Stimulated activated CD4-positive, alpha-beta T cell treated with anti-CD3 and anti-CD28 coated beads, Interleukin-2, amount 100 ng/mL, for 4 hours (primary cell): ENCODE results near the gene SYNJ2BP.
"Not testable (repeated sequence)": the region's sequence is repeated elsewhere in the genome, so short reads cannot be mapped to it uniquely, and the experiment has no call there.

Experiments used
- DNase-seq: peaks from one replicate; pipeline ENCODE4 v3.0.0-alpha.2; 2020; ENCODE audit warnings: low read depth

SYNJ2BP gene, protein sequence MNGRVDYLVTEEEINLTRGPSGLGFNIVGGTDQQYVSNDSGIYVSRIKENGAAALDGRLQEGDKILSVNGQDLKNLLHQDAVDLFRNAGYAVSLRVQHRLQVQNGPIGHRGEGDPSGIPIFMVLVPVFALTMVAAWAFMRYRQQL

GRCh38 chr14:70416725-70417349 lies at the start of gene SYNJ2BP:
SYNJ2BP (minus strand) TSS chr14:70417090; CDS start chr14:70416963, 127 bp downstream.
- peak; percentile 56 for DNase-seq

GRCh38 chr14:70454731-70455130 lies 37.8 kb upstream of the SYNJ2BP start:
- no peak for DNase-seq

DNA sequence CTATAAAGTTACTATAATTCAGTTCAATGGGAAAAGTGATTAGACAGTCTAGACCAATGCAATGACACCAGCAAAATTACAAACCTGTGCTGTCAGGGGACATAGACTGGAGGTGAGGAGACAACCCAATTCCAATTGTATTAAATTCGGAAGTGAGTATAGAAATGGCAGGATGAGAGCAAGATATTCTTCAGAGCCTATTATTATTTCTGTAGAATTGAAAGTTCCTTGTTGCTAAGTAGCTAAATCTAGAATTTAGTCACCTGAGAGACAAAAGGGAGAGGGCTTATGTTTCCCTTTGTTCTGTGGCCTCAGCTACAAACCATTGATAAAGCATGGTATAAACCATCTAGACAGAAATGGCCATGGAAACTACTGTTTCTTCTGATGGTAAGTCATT lies 35.0 kb upstream of the SYNJ2BP start, which contains the start of gene ADAM21:
ADAM21 (plus strand) TSS at position 301 of the 400 bp plus-strand sequence. CDS start 5,326 bp downstream, outside the sequence.
- DNase-seq = no peak

- DNase-seq = no peak
Measured at GRCh38 chr14:70448633-70449340, 31.9 kb upstream of the SYNJ2BP start.

GRCh38 chr14:70442750-70443149 lies 25.9 kb upstream of the SYNJ2BP start:
- DNase-seq = no peak

DNA sequence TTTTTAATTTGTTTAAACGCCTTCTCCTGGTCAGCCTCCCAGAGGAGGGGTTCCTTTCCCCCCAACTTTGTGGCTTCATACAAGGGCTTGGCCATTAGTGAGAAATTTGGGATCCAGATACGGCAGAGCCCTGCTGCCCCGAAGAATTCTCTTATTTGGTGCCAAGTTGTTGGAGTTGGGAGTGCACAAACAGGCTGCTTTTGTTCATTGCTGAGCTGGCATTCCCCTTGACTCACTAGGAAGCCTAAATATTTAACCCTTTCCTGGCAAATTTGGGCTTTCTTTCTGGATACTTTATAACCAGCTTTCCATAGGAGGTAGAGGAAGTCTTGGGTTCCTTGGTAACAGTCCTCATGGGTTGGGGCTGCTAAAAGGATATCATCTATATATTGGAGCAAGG lies 24.8 kb upstream of the SYNJ2BP start:
- no peak for DNase-seq

- no peak for DNase-seq
Measured at GRCh38 chr14:70436867-70437266, 20.0 kb upstream of the SYNJ2BP start.

DNA sequence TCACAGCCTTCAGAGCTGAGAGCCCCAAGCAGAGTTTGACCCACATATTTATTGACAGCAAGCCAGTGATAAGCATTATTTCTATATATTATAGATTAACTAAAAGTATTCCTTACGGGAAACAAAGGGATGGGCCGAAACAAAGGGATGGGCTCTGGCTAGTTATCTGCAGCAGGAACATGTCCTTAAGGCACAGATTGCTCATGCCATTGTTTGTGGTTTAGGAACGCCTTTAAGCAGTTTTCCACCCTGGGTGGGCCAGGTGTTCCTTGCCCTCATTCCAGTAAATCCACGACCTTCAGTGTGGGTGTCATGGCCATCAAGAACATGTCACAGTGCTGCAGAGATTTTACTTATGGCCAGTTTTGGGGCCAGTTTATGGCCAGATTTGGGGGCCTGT lies 9.7 kb upstream of the SYNJ2BP start:
- not testable (repeated sequence) for DNase-seq

DNA sequence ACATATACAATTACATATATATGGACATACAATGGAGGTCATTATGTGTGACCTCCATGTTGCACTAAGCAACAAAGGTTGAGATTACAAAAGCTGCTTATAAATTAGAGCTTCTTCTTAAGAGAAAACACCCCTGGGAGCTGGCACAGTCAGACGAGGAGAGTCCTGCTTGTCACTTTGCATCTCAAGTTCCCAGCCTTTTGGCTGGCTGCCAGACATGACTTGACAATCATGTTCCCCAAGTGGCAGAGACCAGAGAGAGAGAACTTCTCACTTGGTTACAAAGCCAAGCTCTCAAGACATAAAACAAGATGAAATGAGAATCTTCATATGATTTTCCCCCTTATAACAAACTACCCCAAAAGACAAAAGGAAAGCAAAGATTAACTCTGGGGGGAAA lies 8.5 kb upstream of the SYNJ2BP start:
- no peak for DNase-seq

GRCh38 chr14:70422538-70422937 lies 5.6 kb upstream of the SYNJ2BP start:
- no peak for DNase-seq

DNA sequence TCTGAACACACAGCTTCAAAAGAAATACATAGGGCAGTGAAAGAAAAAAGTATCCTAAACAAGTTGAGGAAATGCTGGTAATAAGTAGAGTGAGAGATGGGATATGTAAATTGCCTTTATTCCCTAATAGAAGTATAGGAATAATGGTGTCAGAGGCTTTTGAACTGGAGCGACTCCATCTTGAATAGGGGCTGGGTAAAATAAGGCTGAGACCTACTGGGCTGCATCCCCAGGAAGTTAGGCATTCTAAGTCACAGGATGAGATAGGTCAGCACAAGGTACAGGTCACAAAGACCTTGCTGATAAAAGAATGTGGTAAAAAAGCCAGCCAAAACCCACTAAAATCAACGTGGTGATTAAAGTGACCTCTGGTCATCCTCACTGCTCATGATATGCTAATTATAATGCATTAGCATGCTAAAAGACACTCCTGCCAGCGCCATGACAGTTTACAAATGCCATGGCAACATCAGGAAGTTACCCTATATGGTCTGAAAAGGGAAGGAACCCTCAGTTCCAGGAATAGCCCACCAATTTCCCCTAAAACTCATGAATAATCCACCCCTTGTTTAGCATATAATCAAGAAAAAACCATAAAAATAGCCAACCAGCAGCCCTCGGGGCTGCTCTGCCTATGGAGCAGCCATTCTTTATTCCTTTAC lies 2.5 kb upstream of the SYNJ2BP start:
- not testable (repeated sequence) for DNase-seq

GRCh38 chr14:70416338-70416724 lies 559 bp downstream of the SYNJ2BP start:
- no peak for DNase-seq

GRCh38 chr14:70415788-70416187 lies 1.1 kb downstream of the SYNJ2BP start:
- no peak for DNase-seq

GRCh38 chr14:70407621-70408020 lies 9.3 kb downstream of the SYNJ2BP start:
- DNase-seq = no peak

DNA sequence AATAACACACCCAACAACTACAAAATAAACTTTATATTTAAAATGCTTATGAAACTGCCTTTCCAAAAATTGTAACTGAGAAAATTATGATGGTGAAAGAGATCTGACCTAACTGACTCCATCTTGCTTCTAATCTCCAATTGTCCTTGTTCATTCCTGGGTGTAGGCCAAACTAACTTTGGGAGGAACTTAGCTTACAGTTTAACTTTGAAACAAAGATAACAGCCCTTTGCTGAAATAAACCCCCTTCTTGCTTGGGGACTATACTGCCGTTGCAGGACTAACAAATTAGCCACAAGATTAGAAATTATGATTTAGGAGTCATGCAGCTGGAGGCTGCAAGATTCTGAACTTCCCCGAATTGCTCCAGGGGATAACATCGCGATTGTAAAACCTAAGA lies 10.7 kb downstream of the SYNJ2BP start:
- not testable (repeated sequence) for DNase-seq

DNA sequence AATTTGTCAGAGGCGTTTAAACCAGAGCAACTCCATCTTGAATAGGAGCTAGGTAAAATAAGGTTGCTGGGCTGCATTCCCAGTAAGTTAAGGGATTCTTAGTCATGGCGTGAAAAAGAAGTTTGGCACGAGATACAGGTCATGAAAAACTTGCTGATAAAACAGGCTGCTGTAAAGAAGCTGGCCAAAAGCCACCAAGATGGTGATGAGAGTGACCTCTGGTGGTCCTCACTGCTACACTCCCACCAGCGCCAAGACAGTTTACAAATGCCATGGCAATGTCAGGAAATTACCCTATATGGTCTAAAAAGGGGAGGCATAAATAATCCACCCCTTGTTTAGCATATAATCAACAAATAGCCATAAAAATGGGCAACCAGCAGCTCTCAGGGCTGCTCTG lies 13.6 kb downstream of the SYNJ2BP start:
- DNase-seq = not testable (repeated sequence)

DNA sequence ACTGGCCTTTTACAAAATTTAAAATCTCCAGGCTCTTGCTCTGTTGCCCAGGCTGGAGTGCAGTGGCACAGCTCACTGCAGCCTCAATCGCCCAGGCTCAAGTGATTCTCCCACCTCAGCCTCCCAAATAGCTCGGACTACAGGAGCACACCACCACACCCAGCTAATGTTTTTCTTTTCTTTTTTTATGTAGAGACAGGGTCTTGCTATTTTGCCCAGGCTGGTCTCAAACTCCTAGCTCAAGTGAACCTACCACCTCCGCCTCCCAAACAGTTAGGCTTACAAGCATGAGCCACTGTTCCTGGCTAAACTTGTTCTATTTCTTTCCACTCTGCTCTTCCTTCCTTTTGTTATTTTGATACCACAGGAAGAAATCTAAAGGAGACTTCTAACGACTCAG lies 15.2 kb downstream of the SYNJ2BP start:
- no peak for DNase-seq

DNA sequence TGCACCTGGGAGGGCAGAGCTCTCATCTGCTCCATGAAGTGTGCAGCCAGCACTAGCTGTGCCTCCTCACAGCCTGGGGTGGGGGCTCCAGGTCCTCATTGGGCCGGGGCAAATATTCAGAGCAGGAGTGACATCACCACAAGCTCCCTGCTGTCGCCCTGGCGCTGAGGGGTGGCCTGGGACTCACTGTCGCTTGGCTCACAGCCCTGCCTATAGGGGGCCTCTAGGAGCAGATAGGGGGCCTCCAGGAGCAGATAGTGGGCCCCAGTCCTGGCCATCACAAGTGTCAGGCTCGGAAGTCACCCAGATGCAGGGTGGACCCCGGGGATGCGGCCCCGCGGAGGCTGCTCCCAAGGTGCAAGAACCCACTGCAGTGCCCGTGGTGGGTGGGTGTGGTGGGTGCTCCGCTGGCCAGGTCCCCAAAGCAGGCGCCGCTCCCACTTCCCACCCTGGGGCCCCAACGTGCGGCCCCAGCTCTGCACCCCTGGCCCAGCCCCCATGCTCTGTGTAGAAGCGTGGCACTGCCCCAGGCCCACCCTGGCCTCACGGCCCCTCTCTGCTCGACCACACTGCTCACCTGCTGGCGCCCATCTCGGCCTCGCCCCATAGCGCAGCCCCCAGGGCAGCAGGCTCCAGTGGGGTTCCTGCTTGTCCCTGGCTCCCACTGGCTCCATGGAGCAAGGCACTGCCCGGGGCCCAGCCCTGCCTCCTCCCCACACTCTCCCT lies 18.0 kb downstream of the SYNJ2BP start:
- no peak for DNase-seq

GRCh38 chr14:70398280-70398679 lies 18.6 kb downstream of the SYNJ2BP start:
- DNase-seq = no peak

GRCh38 chr14:70397746-70398145 lies 19.1 kb downstream of the SYNJ2BP start:
- no peak for DNase-seq

DNA sequence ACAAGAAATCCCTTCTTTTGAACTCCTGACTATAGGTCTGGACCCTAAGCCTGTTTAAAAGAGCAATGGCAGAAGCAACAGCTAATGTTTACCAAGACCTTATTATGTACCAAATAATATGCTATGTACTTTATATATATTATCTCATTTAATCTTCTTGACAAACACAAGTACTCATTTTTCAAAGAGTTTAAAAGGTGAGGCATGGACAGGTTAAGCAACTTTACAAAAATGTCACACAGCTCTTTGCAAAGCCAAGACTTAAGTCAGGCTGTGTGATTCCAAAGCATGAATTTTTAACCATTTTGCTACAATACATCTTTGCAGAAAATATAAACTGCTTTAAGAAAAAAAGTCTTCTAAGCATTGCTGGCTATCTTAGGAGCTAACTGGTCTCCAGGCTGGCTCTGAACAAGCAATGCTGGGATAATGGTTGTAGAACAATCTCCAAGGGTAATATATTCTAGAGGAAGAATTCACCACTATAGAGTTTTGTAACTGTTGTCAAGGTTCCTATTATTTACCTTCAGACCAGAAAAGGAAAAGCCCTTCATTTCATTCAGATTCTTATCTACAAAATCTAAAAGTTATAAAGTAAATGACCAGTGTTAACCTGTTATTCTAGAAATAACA lies 22.1 kb downstream of the SYNJ2BP start:
- DNase-seq = no peak

- DNase-seq = no peak
Measured at GRCh38 chr14:70392676-70393075, 24.2 kb downstream of the SYNJ2BP start.
